HG03066 (cell line): ENCODE measurements around the gene HTT-AS.
A peak's percentile ranks its signal among the peaks of the same experiment; 100 is the strongest.

Source experiments
- ATAC-seq: cut with Tn5 transposase; IDR thresholded peaks from one replicate; pipeline ENCODE4 v1.9.1; 2021; ENCODE audit warnings: low read depth; ENCODE audit not compliant: unreplicated experiment

HTT-AS gene

DNA sequence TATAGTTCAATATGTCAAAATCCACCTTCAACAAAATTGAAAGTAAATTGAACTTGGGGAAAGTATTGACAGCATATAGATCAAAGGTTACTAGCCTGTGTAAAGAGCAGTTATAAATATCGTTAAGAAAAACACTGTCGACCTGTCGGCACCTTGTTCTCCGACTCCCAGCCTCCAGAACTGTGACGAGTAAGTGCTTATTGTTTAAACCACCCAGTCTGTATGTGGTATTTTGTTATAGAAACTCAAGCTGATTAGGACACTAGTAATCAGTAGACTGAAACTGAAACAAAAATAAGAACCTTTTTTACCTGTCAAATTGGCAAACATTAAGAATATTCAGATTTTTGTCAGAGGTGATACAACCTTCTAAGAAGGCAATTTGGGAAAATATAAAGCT is 17.1 kb upstream of the HTT-AS start:
- no peak for ATAC-seq

- no peak for ATAC-seq
These were observed 12.9 kb upstream of the HTT-AS start for GRCh38 chr4:3087115-3087797.

- ATAC-seq = no peak
These were observed 11.8 kb upstream of the HTT-AS start for GRCh38 chr4:3085948-3086670.

GRCh38 chr4:3083732-3084131 is 9.4 kb upstream of the HTT-AS start:
- no peak for ATAC-seq

GRCh38 chr4:3082925-3083515 is 8.7 kb upstream of the HTT-AS start:
- no peak for ATAC-seq

DNA sequence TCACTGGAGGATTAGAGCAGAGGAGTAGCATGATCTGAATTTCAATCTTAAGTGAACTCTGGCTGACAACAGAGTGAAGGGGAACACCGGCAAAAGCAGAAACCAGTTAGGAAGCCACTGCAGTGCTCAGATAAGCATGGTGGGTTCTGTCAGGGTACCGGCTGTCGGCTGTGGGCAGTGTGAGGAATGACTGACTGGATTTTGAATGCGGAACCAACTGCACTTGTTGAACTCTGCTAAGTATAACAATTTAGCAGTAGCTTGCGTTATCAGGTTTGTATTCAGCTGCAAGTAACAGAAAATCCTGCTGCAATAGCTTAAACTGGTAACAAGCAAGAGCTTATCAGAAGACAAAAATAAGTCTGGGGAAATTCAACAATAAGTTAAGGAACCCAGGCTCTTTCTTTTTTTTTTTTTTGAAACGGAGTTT is 5.4 kb upstream of the HTT-AS start:
- ATAC-seq = no peak

DNA sequence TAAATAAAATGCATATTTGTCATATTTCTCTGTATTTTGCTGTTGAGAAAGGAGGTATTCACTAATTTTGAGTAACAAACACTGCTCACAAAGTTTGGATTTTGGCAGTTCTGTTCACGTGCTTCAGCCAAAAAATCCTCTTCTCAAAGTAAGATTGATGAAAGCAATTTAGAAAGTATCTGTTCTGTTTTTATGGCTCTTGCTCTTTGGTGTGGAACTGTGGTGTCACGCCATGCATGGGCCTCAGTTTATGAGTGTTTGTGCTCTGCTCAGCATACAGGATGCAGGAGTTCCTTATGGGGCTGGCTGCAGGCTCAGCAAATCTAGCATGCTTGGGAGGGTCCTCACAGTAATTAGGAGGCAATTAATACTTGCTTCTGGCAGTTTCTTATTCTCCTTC is 3.5 kb upstream of the HTT-AS start:
- peak; percentile 32 for ATAC-seq

DNA sequence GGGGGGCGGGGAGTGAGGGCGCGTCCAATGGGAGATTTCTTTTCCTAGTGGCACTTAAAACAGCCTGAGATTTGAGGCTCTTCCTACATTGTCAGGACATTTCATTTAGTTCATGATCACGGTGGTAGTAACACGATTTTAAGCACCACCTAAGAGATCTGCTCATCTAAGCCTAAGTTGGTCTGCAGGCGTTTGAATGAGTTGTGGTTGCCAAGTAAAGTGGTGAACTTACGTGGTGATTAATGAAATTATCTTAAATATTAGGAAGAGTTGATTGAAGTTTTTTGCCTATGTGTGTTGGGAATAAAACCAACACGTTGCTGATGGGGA is 1.3 kb upstream of the HTT-AS start:
- no peak for ATAC-seq

GRCh38 chr4:3074846-3075651 is 711 bp upstream of the HTT-AS start:
- ATAC-seq = no peak

DNA sequence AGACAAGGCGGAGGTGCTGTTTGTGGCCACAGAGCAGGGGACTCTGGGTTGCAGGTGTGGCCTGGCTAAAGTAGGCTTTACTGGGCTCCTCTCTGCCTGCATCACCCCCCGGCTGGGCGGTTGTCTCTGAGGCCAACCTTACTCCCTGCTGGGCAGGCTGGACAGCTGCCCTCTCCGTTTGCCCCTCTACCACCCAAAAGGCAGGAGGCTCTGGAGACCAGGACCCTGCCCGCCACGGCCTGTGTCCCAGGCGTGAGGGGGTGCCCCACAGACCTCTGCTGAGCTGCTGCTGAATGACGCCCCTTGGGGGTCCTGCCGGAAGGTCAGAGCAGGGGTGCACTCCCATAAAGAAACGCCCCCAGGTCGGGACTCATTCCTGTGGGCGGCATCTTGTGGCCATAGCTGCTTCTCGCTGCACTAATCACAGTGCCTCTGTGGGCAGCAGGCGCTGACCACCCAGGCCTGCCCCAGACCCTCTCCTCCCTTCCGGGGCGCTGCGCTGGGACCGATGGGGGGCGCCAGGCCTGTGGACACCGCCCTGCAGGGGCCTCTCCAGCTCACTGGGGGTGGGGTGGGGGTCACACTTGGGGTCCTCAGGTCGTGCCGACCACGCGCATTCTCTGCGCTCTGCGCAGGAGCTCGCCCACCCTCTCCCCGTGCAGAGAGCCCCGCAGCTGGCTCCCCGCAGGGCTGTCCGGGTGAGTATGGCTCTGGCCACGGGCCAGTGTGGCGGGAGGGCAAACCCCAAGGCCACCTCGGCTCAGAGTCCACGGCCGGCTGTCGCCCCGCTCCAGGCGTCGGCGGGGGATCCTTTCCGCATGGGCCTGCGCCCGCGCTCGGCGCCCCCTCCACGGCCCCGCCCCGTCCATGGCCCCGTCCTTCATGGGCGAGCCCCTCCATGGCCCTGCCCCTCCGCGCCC is 920 bp downstream of the HTT-AS start:
- peak; percentile 19 for ATAC-seq

DNA sequence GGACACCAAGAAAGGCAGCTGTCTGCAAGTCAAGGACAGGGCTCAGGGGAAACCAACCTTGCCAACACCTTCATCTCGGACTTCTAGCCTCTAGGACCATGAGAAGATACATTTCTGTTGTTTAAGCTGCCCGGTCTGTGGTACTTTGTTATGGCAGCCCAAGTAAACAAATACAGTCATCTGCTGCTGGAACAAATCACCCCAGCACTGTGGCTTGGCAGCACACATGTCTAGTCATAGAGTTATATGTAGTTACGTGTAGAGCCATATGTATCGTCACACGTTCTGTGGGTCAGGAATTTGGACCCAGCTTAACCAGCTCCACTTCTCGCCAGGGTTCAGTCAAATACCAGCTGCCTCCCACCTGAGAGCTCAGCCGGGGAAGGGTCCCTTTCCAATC is 2.5 kb downstream of the HTT-AS start:
- no peak for ATAC-seq

- ATAC-seq = no peak
These were observed 3.4 kb downstream of the HTT-AS start for GRCh38 chr4:3070709-3071500.

- no peak for ATAC-seq
These were observed 4.6 kb downstream of the HTT-AS start for GRCh38 chr4:3069661-3070199.

DNA sequence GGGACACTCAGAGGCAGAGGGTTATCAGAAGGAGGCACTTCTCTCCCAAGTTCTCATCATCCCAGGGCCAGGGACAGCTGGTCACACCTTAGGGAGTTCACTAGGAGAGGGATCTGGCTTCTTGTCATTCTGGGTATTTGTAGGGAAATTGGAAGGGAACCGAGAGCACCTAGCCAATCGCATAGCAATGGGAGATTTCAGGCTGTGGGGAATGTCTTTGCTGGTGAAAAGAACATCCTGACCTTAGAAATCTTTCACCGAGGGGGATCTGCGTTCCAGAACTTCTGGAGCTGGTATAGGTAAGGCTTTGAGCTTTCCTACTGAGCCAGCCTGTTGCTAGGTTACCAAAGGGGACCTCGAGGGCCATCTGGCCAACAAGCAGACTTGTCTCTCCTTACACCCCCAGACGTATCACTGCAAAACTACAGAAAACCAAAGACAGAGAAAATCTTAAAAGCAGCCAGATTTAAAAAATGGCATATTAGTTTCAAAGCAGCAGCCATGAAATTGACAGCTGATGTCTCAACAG is 6.8 kb downstream of the HTT-AS start:
- no peak for ATAC-seq

DNA sequence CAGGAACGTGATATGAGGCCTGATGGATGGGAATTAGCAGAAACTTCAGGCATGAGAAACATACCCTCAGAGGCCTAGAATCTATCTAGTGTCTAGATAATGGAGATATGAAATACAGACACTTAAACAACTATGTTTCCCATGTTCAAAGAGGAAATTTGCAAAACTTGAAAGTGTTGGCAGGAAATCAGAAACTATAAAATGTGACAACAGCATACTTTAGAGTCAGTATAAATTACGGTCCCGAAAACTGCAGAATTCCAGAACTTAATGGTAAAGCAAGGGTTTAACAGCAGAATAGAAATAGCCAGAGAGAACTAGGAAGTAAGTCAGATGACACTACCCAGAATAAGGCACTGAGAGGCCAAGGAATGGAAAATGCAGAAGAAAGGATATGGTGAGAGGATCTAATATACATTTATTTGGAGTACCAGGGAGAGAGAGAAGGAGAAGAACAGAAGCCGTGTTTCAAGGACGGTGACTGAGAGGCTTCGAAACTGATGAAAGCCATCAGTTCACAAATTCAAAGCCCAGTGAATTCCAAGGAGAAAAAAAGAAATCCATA is 7.4 kb downstream of the HTT-AS start:
- ATAC-seq = no peak

- no peak for ATAC-seq
These were observed 8.8 kb downstream of the HTT-AS start for GRCh38 chr4:3065551-3065950.

DNA sequence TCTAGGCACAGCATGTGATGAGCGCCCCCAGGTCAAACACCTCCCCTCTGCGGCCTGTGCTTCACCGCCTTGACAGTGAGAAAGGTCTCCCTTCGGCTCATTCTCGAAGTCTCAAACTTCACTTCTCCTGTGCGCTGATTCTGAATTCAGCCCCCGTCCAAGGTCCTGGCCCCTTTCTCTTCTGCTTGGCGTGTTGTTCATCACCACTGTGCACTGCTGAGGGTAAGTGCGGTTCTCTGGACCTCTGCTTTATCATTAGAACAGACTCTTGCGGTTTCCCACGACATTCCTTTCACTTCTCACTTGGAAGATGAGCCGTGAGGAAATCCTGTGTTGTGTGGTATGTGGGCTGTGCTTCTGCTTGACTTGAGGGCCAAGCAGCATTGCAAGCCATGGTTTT is 11.9 kb downstream of the HTT-AS start:
- ATAC-seq = no peak

- no peak for ATAC-seq
These were observed 13.4 kb downstream of the HTT-AS start for GRCh38 chr4:3060946-3061345.

GRCh38 chr4:3059943-3060342 is 14.4 kb downstream of the HTT-AS start:
- no peak for ATAC-seq
